Trophoblast cell (in vitro differentiated cells and primary cell): ENCODE results near the gene ASPA.
"Not testable (repeated sequence)": the region's sequence is repeated elsewhere in the genome, so short reads cannot be mapped to it uniquely, and the experiment has no call there.

Source experiments
- DNase-seq, 2 donors: peaks; one replicate each; pipeline ENCODE4 v3.0.0-alpha.2; 2016
- H2AFZ ChIP-seq: 2 replicates; pipeline ENCODE4 v1.6.1; 2013; ENCODE audit warnings: low read length, moderate library complexity, mild to moderate bottlenecking; ENCODE audit not compliant: insufficient read depth, poor library complexity
- H2AK5ac ChIP-seq: 2 replicates; pipeline ENCODE4 v1.6.1; 2013; ENCODE audit warnings: mild to moderate bottlenecking, low read length
- H2BK120ac ChIP-seq: 2 replicates; pipeline ENCODE4 v1.6.1; 2013; ENCODE audit warnings: low read length, mild to moderate bottlenecking, moderate library complexity; ENCODE audit not compliant: insufficient read depth, poor library complexity
- H2BK12ac ChIP-seq: 2 replicates; pipeline ENCODE4 v1.6.1; 2013; ENCODE audit warnings: mild to moderate bottlenecking, low read length, moderate library complexity
- H2BK5ac ChIP-seq: 2 replicates; pipeline ENCODE4 v1.6.1; 2013; ENCODE audit warnings: low read length, low read depth, moderate library complexity, mild to moderate bottlenecking; ENCODE audit not compliant: poor library complexity
- H3K14ac ChIP-seq: 2 replicates; pipeline ENCODE4 v1.6.1; 2013; ENCODE audit warnings: mild to moderate bottlenecking, low read length
- H3K18ac ChIP-seq: 2 replicates; pipeline ENCODE4 v1.6.1; 2013; ENCODE audit warnings: mild to moderate bottlenecking, low read length
- H3K23ac ChIP-seq: 2 replicates; pipeline ENCODE4 v1.6.1; 2013; ENCODE audit warnings: low read length
- H3K27ac ChIP-seq: 2 replicates; pipeline ENCODE4 v1.5.1; 2013; ENCODE audit warnings: low read depth, mild to moderate bottlenecking, inconsistent platforms, low read length, moderate library complexity
- H3K27me3 ChIP-seq: 2 replicates; pipeline ENCODE4 v1.6.1; 2013; ENCODE audit warnings: inconsistent platforms, mild to moderate bottlenecking, low read length, moderate library complexity; ENCODE audit not compliant: insufficient read depth
- H3K36me3 ChIP-seq, 2 experiments: 1 replicate in 1 of 2; 2 replicates in 1 of 2; pipeline ENCODE4 v1.6.1; 2013; ENCODE audit warnings: low read length in 2 of 2, mild to moderate bottlenecking in 2 of 2, moderate library complexity in 1 of 2; ENCODE audit not compliant: insufficient read depth in 2 of 2, control insufficient read depth in 1 of 2
- H3K4ac ChIP-seq: 2 replicates; pipeline ENCODE4 v1.6.1; 2013; ENCODE audit warnings: low read depth, mild to moderate bottlenecking, low read length, moderate library complexity
- H3K4me1 ChIP-seq, 2 experiments: 1 replicate in 1 of 2; 2 replicates in 1 of 2; pipeline ENCODE4 v1.6.1; 2013; ENCODE audit warnings: low read length in 2 of 2, mild to moderate bottlenecking in 2 of 2, moderate library complexity in 1 of 2; ENCODE audit not compliant: insufficient read depth in 2 of 2, control insufficient read depth in 1 of 2
- H3K4me2 ChIP-seq: 2 replicates; pipeline ENCODE4 v1.6.1; 2013; ENCODE audit warnings: inconsistent platforms, mild to moderate bottlenecking, low read length, moderate library complexity
- H3K4me3 ChIP-seq: 2 replicates; pipeline ENCODE4 v1.5.1; 2013; ENCODE audit warnings: mild to moderate bottlenecking, low read depth, low read length, inconsistent platforms
- H3K79me1 ChIP-seq: one replicate; pipeline ENCODE4 v1.6.1; 2013; ENCODE audit warnings: low read length
- H3K79me2 ChIP-seq: 2 replicates; pipeline ENCODE4 v1.6.1; 2013; ENCODE audit warnings: low read length, mild to moderate bottlenecking; ENCODE audit not compliant: control insufficient read depth, insufficient read depth, poor library complexity
- H3K9ac ChIP-seq: 2 replicates; pipeline ENCODE4 v1.6.1; 2013; ENCODE audit warnings: mild to moderate bottlenecking, low read length
- H3K9me3 ChIP-seq: 2 replicates; pipeline ENCODE4 v1.6.1; 2013; ENCODE audit warnings: low read depth, mild to moderate bottlenecking, control low read depth, inconsistent platforms, low read length; ENCODE audit not compliant: insufficient read depth
- H4K12ac ChIP-seq: 2 replicates; pipeline ENCODE4 v1.6.1; 2013; ENCODE audit warnings: low read depth, mild to moderate bottlenecking, low read length, moderate library complexity
- H4K8ac ChIP-seq: 2 replicates; pipeline ENCODE4 v1.6.1; 2013; ENCODE audit warnings: low read depth, mild to moderate bottlenecking, low read length, moderate library complexity
- H4K91ac ChIP-seq: one replicate; pipeline ENCODE4 v1.6.1; 2013; ENCODE audit warnings: low read depth, mild to moderate bottlenecking, low read length, moderate library complexity
- whole genome bisulfite sequencing: extraction: QIAGEN DNeasy Blood & Tissue Kit; methylation state at CpG from one replicate; pipeline ENCODE4 v1.1.7; 2013; ENCODE audit warnings: missing lambda C conversion rate; ENCODE audit not compliant: insufficient read length, insufficient coverage; ENCODE audit errors: extremely low coverage; 5-methylcytosine and 5-hydroxymethylcytosine counted together

ASPA gene

GRCh38 chr17:3440451-3440850 is 35.3 kb upstream of the ASPA start:
- Histone ChIP-seq H3K4me2 (no peak overlapping the region), H3K27ac (no peak overlapping the region), H3K4ac (no peak overlapping the region), H3K4me3 (no peak overlapping the region), H3K9me3 (no peaks in the 10 kb centered on the region), H3K79me1 (no peaks in the 10 kb centered on the region), H3K23ac (no peak overlapping the region), H3K36me3 (no peaks in the 10 kb centered on the region), H4K8ac (no peak overlapping the region), H4K91ac (no peak overlapping the region), H3K79me2 (no peaks in the 10 kb centered on the region), H2BK5ac (no peak overlapping the region), H2AFZ (no peak overlapping the region), H3K4me1 (no peaks in the 10 kb centered on the region), H2BK120ac (no peak overlapping the region), H3K27me3 (no peaks in the 10 kb centered on the region), H3K18ac (no peak overlapping the region), H4K12ac (no peak overlapping the region), H2BK12ac (no peak overlapping the region), H3K9ac (no peak overlapping the region), H2AK5ac (no peak overlapping the region), H3K14ac (no peak overlapping the region)
- no peak for DNase-seq
- WGBS, result no CpG with 5 or more reads among the region's 2 CpGs

DNA sequence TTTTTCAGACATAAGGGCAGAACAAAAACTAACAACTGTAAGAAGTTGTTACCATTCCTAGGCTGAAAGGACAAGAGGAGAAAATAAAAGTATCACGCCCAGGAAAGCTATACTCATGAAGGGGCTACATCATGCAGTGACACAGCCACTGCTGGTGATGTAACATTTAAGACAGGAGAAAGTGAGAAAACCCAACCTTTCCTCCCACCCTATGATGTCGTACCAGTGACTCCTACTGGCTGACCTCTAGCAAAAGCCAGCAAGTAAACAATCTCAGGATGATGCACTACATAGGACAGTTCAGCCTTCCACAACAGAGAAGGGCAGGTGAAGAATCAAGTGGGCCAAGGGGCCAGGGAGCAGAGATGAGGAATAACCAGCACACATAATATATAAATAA is 28.2 kb upstream of the ASPA start:
- no peak overlapping the region for H3K27ac ChIP-seq
- no peak for DNase-seq
- H3K23ac ChIP-seq, result no peak overlapping the region
- WGBS, result no CpG with 5 or more reads among the region's 2 CpGs
- no peak overlapping the region for H4K8ac ChIP-seq
- H2AFZ ChIP-seq, result no peak overlapping the region
- no peak overlapping the region for H2AK5ac ChIP-seq
- H2BK12ac ChIP-seq, result no peak overlapping the region
- no peak overlapping the region for H2BK120ac ChIP-seq
- no peak overlapping the region for H4K12ac ChIP-seq
- no peak overlapping the region for H3K18ac ChIP-seq
- no peaks in the 10 kb centered on the region for H3K79me2 ChIP-seq
- no peaks in the 10 kb centered on the region for H3K79me1 ChIP-seq
- no peaks in the 10 kb centered on the region for H3K27me3 ChIP-seq
- H3K14ac ChIP-seq, result no peak overlapping the region
- no peak overlapping the region for H2BK5ac ChIP-seq
- H3K4ac ChIP-seq, result no peak overlapping the region
- H4K91ac ChIP-seq, result no peak overlapping the region
- H3K4me2 ChIP-seq, result no peak overlapping the region
- H3K4me1 ChIP-seq, result no peaks in the 10 kb centered on the region
- H3K36me3 ChIP-seq, result no peaks in the 10 kb centered on the region
- no peak overlapping the region for H3K4me3 ChIP-seq
- no peak overlapping the region for H3K9ac ChIP-seq
- H3K9me3 ChIP-seq, result no peaks in the 10 kb centered on the region

GRCh38 chr17:3448059-3448665 is 27.6 kb upstream of the ASPA start:
- Histone ChIP-seq H3K9me3 (no peaks in the 10 kb centered on the region), H3K9ac (no peak overlapping the region), H4K8ac (no peak overlapping the region), H3K4me2 (no peak overlapping the region), H3K4me3 (no peak overlapping the region), H3K14ac (no peak overlapping the region), H3K23ac (no peak overlapping the region), H3K36me3 (no peaks in the 10 kb centered on the region), H3K27me3 (no peaks in the 10 kb centered on the region), H3K79me1 (no peaks in the 10 kb centered on the region), H2AK5ac (no peak overlapping the region), H2AFZ (no peak overlapping the region), H4K12ac (no peak overlapping the region), H2BK12ac (no peak overlapping the region), H3K18ac (no peak overlapping the region), H2BK5ac (no peak overlapping the region), H4K91ac (no peak overlapping the region), H3K27ac (no peak overlapping the region), H2BK120ac (no peak overlapping the region), H3K79me2 (no peaks in the 10 kb centered on the region), H3K4me1 (no peaks in the 10 kb centered on the region), H3K4ac (no peak overlapping the region)
- no CpG with 5 or more reads among the region's 2 CpGs for WGBS
- DNase-seq, result no peak

- WGBS, result no CpG with 5 or more reads among the region's 1 CpG
- H3K4me3 ChIP-seq, H3K14ac ChIP-seq, H3K9me3 ChIP-seq, H2AK5ac ChIP-seq, H3K18ac ChIP-seq, H3K4me2 ChIP-seq, H3K27ac ChIP-seq, H2BK12ac ChIP-seq, H3K79me1 ChIP-seq, H4K8ac ChIP-seq, H4K12ac ChIP-seq, H3K27me3 ChIP-seq, H2AFZ ChIP-seq, H3K23ac ChIP-seq, H3K79me2 ChIP-seq, H3K36me3 ChIP-seq, H2BK120ac ChIP-seq, H3K4ac ChIP-seq, H3K9ac ChIP-seq, DNase-seq, H4K91ac ChIP-seq, H3K4me1 ChIP-seq, H2BK5ac ChIP-seq: not testable (repeated sequence)
Measured at GRCh38 chr17:3466355-3466754, 9.4 kb upstream of the ASPA start.
